HepG2 (cell line): ENCODE data around the gene LITAFD. TPM values are rescaled to one million over a fixed set of nuclear protein-coding genes. Genes with fewer than 3 reads are reported as not detected.
A peak's percentile ranks its signal among the peaks of the same experiment; 100 is the strongest.

Experiments
- ATF7-NPFF ChIP-seq: sonication (generic); formaldehyde crosslinking; IDR thresholded peaks from 2 replicates; pipeline ENCODE4 v1.8.1; 2023; ENCODE audit warnings: mild to moderate bottlenecking, low read depth, missing genetic modification reagents, moderate library complexity
- CCAR2 ChIP-seq: fragments of 200-400 bp; formaldehyde crosslinking; optimal IDR thresholded peaks from 2 replicates; pipeline ENCODE3; 2018; ENCODE audit warnings: low read depth, mild to moderate bottlenecking, low read length, moderate library complexity
- CSRNP1 ChIP-seq: sonication (generic); formaldehyde crosslinking; IDR thresholded peaks from 2 replicates; pipeline ENCODE4 v1.8.1; 2023; ENCODE audit warnings: mild to moderate bottlenecking, missing genetic modification reagents
- DNMT1 ChIP-seq: sonication (generic); formaldehyde crosslinking; IDR thresholded peaks from 2 replicates; pipeline ENCODE4 v1.5.1; 2020; ENCODE audit warnings: mild to moderate bottlenecking, missing genetic modification reagents
- DR1 ChIP-seq: sonication (generic); formaldehyde crosslinking; IDR thresholded peaks from 2 replicates; pipeline ENCODE4 v1.8.0; 2021; ENCODE audit warnings: mild to moderate bottlenecking, missing genetic modification reagents, inconsistent platforms
- GATAD1 ChIP-seq: IDR thresholded peaks from 2 replicates; pipeline ENCODE4 v1.6.1; 2016; ENCODE audit warnings: missing genetic modification reagents, missing compliant biosample characterization
- HNRNPH1 ChIP-seq: fragments of 200-400 bp; formaldehyde crosslinking; optimal IDR thresholded peaks from 2 replicates; pipeline ENCODE3; 2017; ENCODE audit warnings: mild to moderate bottlenecking, low read depth, low read length
- IRF2 ChIP-seq: IDR thresholded peaks from 2 replicates; pipeline ENCODE4 v1.6.1; 2018; ENCODE audit warnings: missing genetic modification reagents, missing compliant biosample characterization
- NPAS2 ChIP-seq: sonication (generic); formaldehyde crosslinking; IDR thresholded peaks from 2 replicates; pipeline ENCODE4 v1.8.0; 2022; ENCODE audit warnings: mild to moderate bottlenecking, missing genetic modification reagents, borderline replicate concordance
- NR0B2 ChIP-seq: sonication (generic); formaldehyde crosslinking; IDR thresholded peaks from 2 replicates; pipeline ENCODE4 v1.4.0; 2020; ENCODE audit warnings: mild to moderate bottlenecking, missing genetic modification reagents
- TOE1 ChIP-seq: sonication (generic); formaldehyde crosslinking; IDR thresholded peaks from 2 replicates; pipeline ENCODE4 v1.4.0; 2020; ENCODE audit warnings: mild to moderate bottlenecking, missing genetic modification reagents
- ZBTB21 ChIP-seq: sonication (generic); formaldehyde crosslinking; IDR thresholded peaks from 2 replicates; pipeline ENCODE4 v1.4.0; 2020; ENCODE audit warnings: missing genetic modification reagents
- ZNF124 ChIP-seq: sonication (generic); formaldehyde crosslinking; IDR thresholded peaks from 2 replicates; pipeline ENCODE4 v1.4.0; 2020; ENCODE audit warnings: missing genetic modification reagents
- ZNF225 ChIP-seq: sonication (generic); formaldehyde crosslinking; IDR thresholded peaks from 2 replicates; pipeline ENCODE4 v1.4.0; 2020; ENCODE audit warnings: mild to moderate bottlenecking, missing genetic modification reagents
- ZNF292 ChIP-seq: sonication (generic); formaldehyde crosslinking; IDR thresholded peaks from 2 replicates; pipeline ENCODE4 v1.8.1; 2022; ENCODE audit warnings: mild to moderate bottlenecking, low read depth, missing genetic modification reagents, borderline replicate concordance
- ZNF331 ChIP-seq: sonication (generic); formaldehyde crosslinking; IDR thresholded peaks from 2 replicates; pipeline ENCODE4 v1.4.0; 2020; ENCODE audit warnings: missing genetic modification reagents
- ZNF543 ChIP-seq: sonication (generic); formaldehyde crosslinking; IDR thresholded peaks from 2 replicates; pipeline ENCODE4 v1.4.0; 2020; ENCODE audit warnings: mild to moderate bottlenecking, missing genetic modification reagents
- ZNF7 ChIP-seq: IDR thresholded peaks from 2 replicates; pipeline ENCODE4 v1.6.1; 2016; ENCODE audit warnings: missing biosample characterization, missing genetic modification reagents
- ZNF841 ChIP-seq: sonication (generic); formaldehyde crosslinking; IDR thresholded peaks from 2 replicates; pipeline ENCODE4 v1.8.1; 2023; ENCODE audit warnings: missing genetic modification reagents, borderline replicate concordance
- polyA plus RNA-seq, 8 experiments: library from polyadenylated mRNA; depleted of rRNA in 3 of 8; stranded (reverse) in 7 of 8; unstranded in 1 of 8; fragments of >200 nt; fragmentation: Illumina TruSeq in 4 of 8; extraction: Trizol in 4 of 8; gene quantifications; 2 replicates each; pipeline versions ENCODE4 v1.2.1 to v1.2.3, GENCODE V29; 2011 to 2016; ENCODE audit warnings: low read depth in 4 of 8, missing spikeins in 1 of 8, mixed read lengths in 1 of 8; ENCODE audit not compliant: insufficient read depth in 1 of 8
- total RNA-seq, 5 experiments: library from RNA; depleted of rRNA; stranded (reverse); fragments of >200 nt; fragmentation: Illumina TruSeq; extraction: Trizol; gene quantifications; 2 replicates each; pipeline ENCODE4 v1.2.3, GENCODE V29; 2016; ENCODE audit warnings: low read depth in 1 of 5
- TF ChIP-seq, protein P1 (sequence below): sonication (generic); formaldehyde crosslinking; IDR thresholded peaks from 2 replicates; pipeline ENCODE4 v1.5.0; 2020; ENCODE audit warnings: mild to moderate bottlenecking, missing genetic modification reagents
- TF ChIP-seq, protein P2 (sequence below): sonication (generic); formaldehyde crosslinking; IDR thresholded peaks from 2 replicates; pipeline ENCODE4 v1.5.1; 2020; ENCODE audit warnings: missing genetic modification reagents, mild to moderate bottlenecking, borderline replicate concordance
- TF ChIP-seq, protein P3 (sequence below): sonication (generic); formaldehyde crosslinking; conservative IDR thresholded peaks from 2 replicates; pipeline ENCODE4 v1.4.0; 2020; ENCODE audit warnings: missing genetic modification reagents

The LITAFD gene
- total and polyA plus RNA-seq, 2 of the 13 experiments (the other 11 are each of a cell fraction or from before 2014, with no cell fraction given), result not detected

- TF ChIP-seq, protein P1, sequence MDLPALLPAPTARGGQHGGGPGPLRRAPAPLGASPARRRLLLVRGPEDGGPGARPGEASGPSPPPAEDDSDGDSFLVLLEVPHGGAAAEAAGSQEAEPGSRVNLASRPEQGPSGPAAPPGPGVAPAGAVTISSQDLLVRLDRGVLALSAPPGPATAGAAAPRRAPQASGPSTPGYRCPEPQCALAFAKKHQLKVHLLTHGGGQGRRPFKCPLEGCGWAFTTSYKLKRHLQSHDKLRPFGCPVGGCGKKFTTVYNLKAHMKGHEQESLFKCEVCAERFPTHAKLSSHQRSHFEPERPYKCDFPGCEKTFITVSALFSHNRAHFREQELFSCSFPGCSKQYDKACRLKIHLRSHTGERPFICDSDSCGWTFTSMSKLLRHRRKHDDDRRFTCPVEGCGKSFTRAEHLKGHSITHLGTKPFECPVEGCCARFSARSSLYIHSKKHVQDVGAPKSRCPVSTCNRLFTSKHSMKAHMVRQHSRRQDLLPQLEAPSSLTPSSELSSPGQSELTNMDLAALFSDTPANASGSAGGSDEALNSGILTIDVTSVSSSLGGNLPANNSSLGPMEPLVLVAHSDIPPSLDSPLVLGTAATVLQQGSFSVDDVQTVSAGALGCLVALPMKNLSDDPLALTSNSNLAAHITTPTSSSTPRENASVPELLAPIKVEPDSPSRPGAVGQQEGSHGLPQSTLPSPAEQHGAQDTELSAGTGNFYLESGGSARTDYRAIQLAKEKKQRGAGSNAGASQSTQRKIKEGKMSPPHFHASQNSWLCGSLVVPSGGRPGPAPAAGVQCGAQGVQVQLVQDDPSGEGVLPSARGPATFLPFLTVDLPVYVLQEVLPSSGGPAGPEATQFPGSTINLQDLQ (CRISPR knock-in tag), result peak; percentile 71; the same call in 1 of the 2 replicates
- TF ChIP-seq ZNF7 (CRISPR knock-in tag) (peak; percentile 36; the same call in 1 of the 2 replicates), HNRNPH1 (peak; percentile 86), ZNF841 (CRISPR knock-in tag) (peak; percentile 78; the same call in 1 of the 2 replicates), CCAR2 (peak; percentile 20), ZBTB21 (CRISPR knock-in tag) (no peak), ZNF543 (CRISPR knock-in tag) (peak; percentile 99), ATF7-NPFF (CRISPR knock-in tag) (peak; percentile 94), CSRNP1 (CRISPR knock-in tag) (peak; percentile 98), DR1 (CRISPR knock-in tag) (peak; percentile 93), ZNF225 (peak; percentile 33), GATAD1 (CRISPR knock-in tag) (peak; percentile 81), TOE1 (CRISPR knock-in tag) (peak; percentile 85), ZNF292 (peak; percentile 100), ZNF124 (CRISPR knock-in tag) (peak; percentile 97), NPAS2 (CRISPR knock-in tag) (no peak), IRF2 (peak; percentile 94), NR0B2 (peak; percentile 87), DNMT1 (CRISPR knock-in tag) (peak; percentile 95), ZNF331 (peak; percentile 95)
- TF ChIP-seq, protein P2, sequence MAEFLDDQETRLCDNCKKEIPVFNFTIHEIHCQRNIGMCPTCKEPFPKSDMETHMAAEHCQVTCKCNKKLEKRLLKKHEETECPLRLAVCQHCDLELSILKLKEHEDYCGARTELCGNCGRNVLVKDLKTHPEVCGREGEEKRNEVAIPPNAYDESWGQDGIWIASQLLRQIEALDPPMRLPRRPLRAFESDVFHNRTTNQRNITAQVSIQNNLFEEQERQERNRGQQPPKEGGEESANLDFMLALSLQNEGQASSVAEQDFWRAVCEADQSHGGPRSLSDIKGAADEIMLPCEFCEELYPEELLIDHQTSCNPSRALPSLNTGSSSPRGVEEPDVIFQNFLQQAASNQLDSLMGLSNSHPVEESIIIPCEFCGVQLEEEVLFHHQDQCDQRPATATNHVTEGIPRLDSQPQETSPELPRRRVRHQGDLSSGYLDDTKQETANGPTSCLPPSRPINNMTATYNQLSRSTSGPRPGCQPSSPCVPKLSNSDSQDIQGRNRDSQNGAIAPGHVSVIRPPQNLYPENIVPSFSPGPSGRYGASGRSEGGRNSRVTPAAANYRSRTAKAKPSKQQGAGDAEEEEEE (CRISPR knock-in tag), result peak; percentile 74; the same call in 1 of the 2 replicates
- TF ChIP-seq, protein P3, sequence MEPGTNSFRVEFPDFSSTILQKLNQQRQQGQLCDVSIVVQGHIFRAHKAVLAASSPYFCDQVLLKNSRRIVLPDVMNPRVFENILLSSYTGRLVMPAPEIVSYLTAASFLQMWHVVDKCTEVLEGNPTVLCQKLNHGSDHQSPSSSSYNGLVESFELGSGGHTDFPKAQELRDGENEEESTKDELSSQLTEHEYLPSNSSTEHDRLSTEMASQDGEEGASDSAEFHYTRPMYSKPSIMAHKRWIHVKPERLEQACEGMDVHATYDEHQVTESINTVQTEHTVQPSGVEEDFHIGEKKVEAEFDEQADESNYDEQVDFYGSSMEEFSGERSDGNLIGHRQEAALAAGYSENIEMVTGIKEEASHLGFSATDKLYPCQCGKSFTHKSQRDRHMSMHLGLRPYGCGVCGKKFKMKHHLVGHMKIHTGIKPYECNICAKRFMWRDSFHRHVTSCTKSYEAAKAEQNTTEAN, result peak; percentile 97
Observed at GRCh38 chr16:8863594-8864424, 18.3 kb upstream of the LITAFD start (continued).
